HCT116 (cell line): ENCODE measurements around the gene CRYAB.

Source experiments
- CEBPB ChIP-seq: IDR thresholded peaks from 2 replicates; pipeline ENCODE4 v1.6.1; 2012; ENCODE audit warnings: low read depth
- CTCF ChIP-seq, 3 experiments: fragments of 200-600 bp in 1 of 3; sonication (generic) in 1 of 3; IDR thresholded peaks in 2 of 3; conservative IDR thresholded peaks in 1 of 3; 2 replicates each; pipeline ENCODE4 v1.5.1; 2012 to 2017; ENCODE audit warnings: low read depth in 2 of 3, low read length in 2 of 3, antibody characterized with exemption in 1 of 3, borderline replicate concordance in 1 of 3, control low read depth in 1 of 3, mild to moderate bottlenecking in 1 of 3, mixed read lengths in 1 of 3, mixed run types in 1 of 3, moderate library complexity in 1 of 3; ENCODE audit not compliant: insufficient read depth in 1 of 3
- POLR2AphosphoS5 ChIP-seq: IDR thresholded peaks from 2 replicates; pipeline ENCODE4 v1.6.1; 2011; ENCODE audit warnings: mild to moderate bottlenecking, low read depth, low read length, moderate library complexity
- REST ChIP-seq: IDR thresholded peaks from 2 replicates; pipeline ENCODE4 v1.6.1; 2012; ENCODE audit warnings: low read depth
- ZBTB33 ChIP-seq: IDR thresholded peaks from 2 replicates; pipeline ENCODE4 v1.6.1; 2011; ENCODE audit warnings: mild to moderate bottlenecking, low read length, moderate library complexity; ENCODE audit not compliant: insufficient replicate concordance; ENCODE audit errors: extremely low read depth

- TF ChIP-seq ZBTB33 = no peak
- no peak for TF ChIP-seq REST
- no peak for TF ChIP-seq CEBPB
- TF ChIP-seq POLR2AphosphoS5 = no peak
- TF ChIP-seq CTCF (IDR thresholded peaks at IDR 0.05 in 2 of 3, conservative IDR thresholded peaks at IDR 0.05 in 1 of 3; ENCODE audit: borderline replicate concordance in 1 of 3, insufficient read depth in 1 of 3, low read depth in 2 of 3, low read length in 2 of 3) = no peak
Observed at GRCh38 chr11:111871693-111872161, 39.8 kb downstream of the CRYAB start.
